GM13977 (cell line): ENCODE results near the gene INO80D.

Experiments
- DNase-seq: peaks from one replicate; pipeline ENCODE4 v3.0.0; 2012; ENCODE audit warnings: low spot score
- in situ Hi-C: fragments of 300-500 bp; cut with MboI; formaldehyde crosslinking; loops from one replicate; pipeline ENCODE4 v1.12.0; 2022; ENCODE audit warnings: low sequenced_read_pairs, low pct_unique_long_range_greater_than_20kb, mixed read lengths, inconsistent platforms; ENCODE audit not compliant: unreplicated experiment
- TF ChIP-seq, protein P1 (sequence below): IDR thresholded peaks from 2 replicates; pipeline ENCODE4 v1.5.1; 2012; ENCODE audit warnings: mild to moderate bottlenecking, control low read depth; ENCODE audit not compliant: insufficient read depth; ENCODE audit errors: extremely low read depth, missing control alignments

INO80D gene

DNA sequence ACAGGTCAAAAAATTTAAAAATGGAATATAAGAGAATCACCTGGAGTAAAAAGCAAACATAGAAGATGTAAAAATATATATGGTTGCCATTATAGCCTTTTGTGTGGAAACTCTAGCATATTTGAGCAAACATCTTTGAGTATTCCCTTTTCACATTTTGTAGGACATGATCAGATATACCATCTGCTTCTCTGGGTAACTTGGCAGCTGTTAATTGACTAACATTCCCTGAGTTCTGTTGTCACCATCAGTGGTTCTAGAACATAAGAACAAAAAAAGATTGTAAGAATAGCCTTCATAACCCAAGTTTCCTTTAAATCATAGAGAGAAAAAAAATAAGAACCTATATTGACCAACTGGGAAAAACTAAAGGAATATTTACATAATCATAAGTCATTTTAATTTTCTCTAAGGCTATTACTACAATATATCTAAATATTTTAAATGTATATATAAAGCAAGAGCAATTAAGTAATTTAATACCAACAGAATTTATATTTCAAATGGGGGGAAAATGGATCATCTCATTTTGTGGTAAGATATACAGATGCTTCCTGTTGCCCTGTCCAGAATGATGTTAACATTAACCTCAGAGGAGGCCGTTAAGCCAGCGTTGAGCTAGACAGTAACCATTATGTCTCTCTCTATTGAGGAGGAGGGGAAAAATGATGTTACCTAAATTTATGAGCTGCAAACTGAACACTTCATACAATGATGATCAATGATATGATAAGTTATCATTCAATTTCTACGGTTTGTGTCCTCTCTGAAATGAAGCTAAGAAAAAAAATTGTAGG lies 9.8 kb upstream of the INO80D start:
- TF ChIP-seq, protein P1, sequence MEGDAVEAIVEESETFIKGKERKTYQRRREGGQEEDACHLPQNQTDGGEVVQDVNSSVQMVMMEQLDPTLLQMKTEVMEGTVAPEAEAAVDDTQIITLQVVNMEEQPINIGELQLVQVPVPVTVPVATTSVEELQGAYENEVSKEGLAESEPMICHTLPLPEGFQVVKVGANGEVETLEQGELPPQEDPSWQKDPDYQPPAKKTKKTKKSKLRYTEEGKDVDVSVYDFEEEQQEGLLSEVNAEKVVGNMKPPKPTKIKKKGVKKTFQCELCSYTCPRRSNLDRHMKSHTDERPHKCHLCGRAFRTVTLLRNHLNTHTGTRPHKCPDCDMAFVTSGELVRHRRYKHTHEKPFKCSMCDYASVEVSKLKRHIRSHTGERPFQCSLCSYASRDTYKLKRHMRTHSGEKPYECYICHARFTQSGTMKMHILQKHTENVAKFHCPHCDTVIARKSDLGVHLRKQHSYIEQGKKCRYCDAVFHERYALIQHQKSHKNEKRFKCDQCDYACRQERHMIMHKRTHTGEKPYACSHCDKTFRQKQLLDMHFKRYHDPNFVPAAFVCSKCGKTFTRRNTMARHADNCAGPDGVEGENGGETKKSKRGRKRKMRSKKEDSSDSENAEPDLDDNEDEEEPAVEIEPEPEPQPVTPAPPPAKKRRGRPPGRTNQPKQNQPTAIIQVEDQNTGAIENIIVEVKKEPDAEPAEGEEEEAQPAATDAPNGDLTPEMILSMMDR = no peak
- in situ Hi-C loops = no loop called here
- no peak for DNase-seq

DNA sequence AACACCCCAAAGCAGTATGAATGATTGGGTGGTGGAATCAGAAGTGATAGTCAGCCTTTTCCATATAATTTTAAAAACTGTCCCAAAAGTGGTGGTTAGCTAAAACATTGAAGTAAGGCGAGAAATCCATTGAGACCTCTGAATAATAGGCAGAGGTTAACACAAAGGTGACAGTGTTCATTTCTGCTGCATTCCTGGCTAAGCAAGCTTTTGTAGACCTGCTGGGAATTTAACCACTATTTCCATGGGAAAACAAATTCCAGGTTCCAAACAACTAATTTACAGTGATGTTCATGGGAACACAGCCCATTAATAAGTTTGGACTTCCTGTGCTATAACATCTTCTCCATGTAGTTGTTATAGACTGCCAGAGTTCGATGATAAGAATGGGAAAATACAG lies 6.3 kb upstream of the INO80D start:
- in situ Hi-C loops = no loop called here
- TF ChIP-seq, protein P1 = no peak
- DNase-seq = no peak

DNA sequence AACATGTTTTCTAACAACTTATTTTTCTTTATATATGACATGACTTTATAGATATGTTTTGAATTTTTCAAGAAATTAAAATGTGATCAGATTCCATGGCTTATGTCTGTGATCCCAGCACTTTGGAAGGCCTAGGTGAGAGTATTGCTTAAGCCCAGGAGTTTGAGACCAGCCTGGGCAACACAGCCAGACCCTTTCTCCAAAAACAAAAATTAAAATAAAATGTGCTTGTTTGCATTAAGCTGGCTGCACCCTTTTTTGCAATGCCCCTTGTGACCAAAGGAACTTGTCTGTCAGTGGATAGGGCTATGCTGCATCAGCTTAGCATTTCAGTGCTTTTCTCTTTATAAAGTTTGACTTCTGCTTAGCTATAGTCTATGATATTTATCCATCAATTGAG lies 2.3 kb upstream of the INO80D start:
- TF ChIP-seq, protein P1 = no peak
- DNase-seq = no peak
- in situ Hi-C loops = no loop called here

DNA sequence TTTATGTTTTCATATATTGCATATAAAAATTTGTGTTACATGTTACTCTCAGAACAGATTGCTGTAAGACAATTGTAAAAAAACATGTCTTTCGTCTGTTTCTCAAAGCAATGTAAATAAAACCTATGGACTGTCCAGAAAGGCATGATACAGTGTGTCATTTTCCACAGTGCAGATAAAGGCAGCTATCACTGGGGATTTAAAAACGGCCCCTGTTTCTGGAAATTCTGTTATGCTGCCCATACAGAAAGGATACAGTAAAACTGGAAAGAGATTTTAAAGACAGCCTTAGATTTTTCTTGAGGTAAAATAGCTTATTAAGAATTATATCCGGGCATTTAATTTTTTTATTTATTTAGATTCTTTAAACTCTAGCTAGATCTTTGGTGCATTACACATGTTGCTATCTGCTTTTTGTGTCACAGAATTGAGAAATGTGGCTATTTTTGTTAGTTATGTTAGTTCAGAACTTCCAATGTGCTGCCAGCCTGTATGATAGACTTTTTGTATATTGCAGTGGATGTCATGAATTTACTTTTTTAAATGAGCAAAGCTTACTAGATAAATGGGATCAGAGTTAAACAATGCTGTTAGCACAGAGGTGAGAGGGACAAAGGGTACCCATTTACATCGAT lies 859 bp upstream of the INO80D start:
- in situ Hi-C loops = no loop called here
- TF ChIP-seq, protein P1 = no peak
- no peak for DNase-seq

DNA sequence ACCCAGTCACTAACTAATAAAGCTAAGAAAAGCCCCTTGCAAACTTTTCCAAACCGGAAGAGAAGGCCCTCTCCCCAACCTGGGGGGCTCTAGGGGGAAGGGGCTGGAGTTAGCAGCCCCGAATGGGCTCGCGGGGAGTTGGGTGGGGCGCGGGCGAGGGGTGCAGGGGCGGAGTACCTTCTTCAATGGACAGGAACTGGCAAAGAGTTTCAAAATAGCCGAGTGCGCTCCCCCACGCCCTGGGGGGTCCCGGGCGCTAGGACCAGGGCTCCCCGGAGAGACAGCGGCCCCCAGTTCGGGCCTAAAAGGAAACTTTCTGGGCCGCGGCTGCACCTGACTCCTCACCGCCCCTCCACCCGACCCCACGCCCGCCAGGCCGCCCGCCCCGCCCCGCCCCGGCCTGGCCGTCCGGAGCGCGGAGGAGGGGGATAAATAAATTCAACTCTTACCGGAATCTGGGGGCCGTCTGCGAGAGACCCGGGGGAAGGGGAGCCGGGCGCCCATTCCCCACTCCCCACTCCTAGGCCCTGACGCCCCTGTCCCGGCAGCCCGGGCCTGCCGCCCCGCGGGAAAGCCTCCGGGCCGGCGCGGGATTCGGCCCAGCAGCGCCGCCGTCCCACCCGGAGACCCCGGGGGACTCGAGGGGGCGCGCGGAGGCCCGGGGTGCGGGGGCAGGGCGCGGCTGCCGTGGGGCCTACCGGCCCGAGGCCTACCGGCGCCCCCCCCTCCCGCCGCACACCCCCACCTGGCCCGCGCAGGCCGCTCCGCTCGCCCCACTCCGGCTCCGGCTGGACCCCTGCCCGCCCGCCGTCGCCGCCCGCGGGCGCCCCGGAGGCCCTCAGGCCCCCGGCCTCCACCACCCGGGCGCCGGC lies 868 bp downstream of the INO80D start:
- TF ChIP-seq, protein P1 = no peak

DNA sequence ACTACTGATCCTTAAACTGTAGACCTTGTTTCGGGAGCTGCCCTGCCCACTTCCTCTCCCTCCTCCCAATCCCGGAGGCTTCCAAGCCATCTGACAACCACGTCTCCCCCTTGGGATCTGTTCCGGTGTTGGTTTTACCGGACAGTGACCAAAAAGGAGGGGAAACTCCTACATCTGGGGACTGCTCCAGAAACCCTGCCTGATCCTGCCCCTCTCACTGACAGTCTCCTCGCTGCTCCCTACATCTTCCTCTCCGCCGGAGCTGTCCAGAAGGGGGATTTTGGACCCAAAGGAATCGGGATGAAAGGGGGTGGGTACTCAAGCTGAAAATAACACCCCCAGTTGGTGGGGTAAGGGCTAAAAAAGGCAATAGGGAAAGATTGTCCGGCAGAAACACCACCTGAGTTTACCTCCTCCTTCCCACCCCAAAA lies 1.5 kb downstream of the INO80D start:
- DNase-seq = no peak

More for the DNA sequence above, 868 bp downstream of the INO80D start:
- in situ Hi-C loops = no loop called here
- peak; percentile 45 for DNase-seq

More for the DNA sequence above, 1.5 kb downstream of the INO80D start:
- in situ Hi-C loops = no loop called here
- TF ChIP-seq, protein P1 = no peak
